H1 (cell line): ENCODE data around the gene HPCAL4. TPM values are rescaled to one million over a fixed set of nuclear protein-coding genes. Genes with fewer than 3 reads are reported as not detected.

Experiments used
- CTCF ChIA-PET: fragments of 300-600 bp; sonication (Branson Sonifier 250); formaldehyde crosslinking; loops from one replicate; lab custom pipeline; 2021; ENCODE audit not compliant: partially characterized antibody; lab: Charles Lee
- POLR2A ChIA-PET: fragments of 300-600 bp; sonication (Branson Sonifier 250); formaldehyde crosslinking; loops from one replicate; lab custom pipeline; 2021; ENCODE audit warnings: inconsistent platforms; ENCODE audit not compliant: partially characterized antibody; lab: Charles Lee
- DNase-seq, 2 experiments: peaks; one replicate each; pipeline versions ENCODE4 v3.0.0 to v3.0.0-alpha.2; 2010 to 2022; ENCODE audit warnings: low spot score in 2 of 2, low read depth in 1 of 2, mixed read lengths in 1 of 2
- FAIRE-seq: peaks from 2 replicates; lab custom pipeline; 2011; peaks lifted over from hg19 to GRCh38; lab: Jason Lieb, UNC
- H2AFZ ChIP-seq: 2 replicates; pipeline ENCODE4 v1.8.1; 2012; ENCODE audit warnings: low read length, inconsistent platforms
- H2AK5ac ChIP-seq: 2 replicates; pipeline ENCODE4 v1.6.1; 2013; ENCODE audit warnings: low read depth, low read length
- H2BK120ac ChIP-seq: replicated peaks from 2 replicates; pipeline ENCODE3; 2013; ENCODE audit warnings: low read depth, low read length, inconsistent platforms
- H2BK12ac ChIP-seq: 2 replicates; pipeline ENCODE4 v1.6.1; 2013; ENCODE audit warnings: low read depth, low read length
- H2BK15ac ChIP-seq: 2 replicates; pipeline ENCODE4 v1.6.1; 2013; ENCODE audit warnings: low read length
- H2BK20ac ChIP-seq: 2 replicates; pipeline ENCODE4 v1.6.1; 2013; ENCODE audit warnings: low read length
- H2BK5ac ChIP-seq: 2 replicates; pipeline ENCODE4 v1.6.1; 2013; ENCODE audit warnings: low read depth, low read length
- H3K14ac ChIP-seq: 2 replicates; pipeline ENCODE4 v1.6.1; 2013; ENCODE audit warnings: inconsistent platforms; ENCODE audit not compliant: insufficient read length
- H3K18ac ChIP-seq: 2 replicates; pipeline ENCODE4 v1.6.1; 2013; ENCODE audit warnings: low read length; ENCODE audit errors: extremely low read depth
- H3K23ac ChIP-seq: 2 replicates; pipeline ENCODE4 v1.6.1; 2013; ENCODE audit warnings: inconsistent platforms; ENCODE audit not compliant: insufficient read length
- H3K23me2 ChIP-seq: 2 replicates; pipeline ENCODE4 v1.6.1; 2013; ENCODE audit warnings: low read depth, low read length
- H3K27ac ChIP-seq: 2 replicates; pipeline ENCODE4 v1.6.1; 2011; ENCODE audit warnings: low read depth, low read length, inconsistent platforms
- H3K27me3 ChIP-seq, 4 experiments: replicated peaks in 1 of 4; 1 replicate in 1 of 4; 2 replicates in 3 of 4; pipeline versions ENCODE4 v1.6.1 to v1.8.1; 2011 to 2013; ENCODE audit warnings: low read length in 3 of 4, mild to moderate bottlenecking in 3 of 4, inconsistent platforms in 2 of 4, mixed read lengths in 2 of 4, moderate library complexity in 1 of 4; ENCODE audit not compliant: control insufficient read depth in 3 of 4, insufficient read depth in 3 of 4; ENCODE audit errors: extremely low read depth in 1 of 4
- H3K36me3 ChIP-seq, 4 experiments: 2 replicates each; pipeline versions ENCODE4 v1.6.1 to v1.8.1; 2011 to 2013; ENCODE audit warnings: mild to moderate bottlenecking in 4 of 4, low read length in 3 of 4, moderate library complexity in 2 of 4, control low read depth in 1 of 4, inconsistent platforms in 1 of 4; ENCODE audit not compliant: insufficient read depth in 4 of 4, control insufficient read depth in 2 of 4
- H3K4ac ChIP-seq: replicated peaks from 2 replicates; pipeline ENCODE3; 2013; ENCODE audit warnings: low read length, low read depth, mixed read lengths, inconsistent platforms; ENCODE audit not compliant: insufficient read length
- H3K4me1 ChIP-seq, 4 experiments: replicated peaks in 1 of 4; 1 replicate in 1 of 4; 2 replicates in 3 of 4; pipeline versions ENCODE4 v1.6.1 to v1.8.1; 2011 to 2013; ENCODE audit warnings: low read length in 3 of 4, inconsistent platforms in 2 of 4, mixed read lengths in 1 of 4; ENCODE audit not compliant: insufficient read depth in 4 of 4, control insufficient read depth in 3 of 4
- H3K4me2 ChIP-seq, 2 experiments: 2 replicates each; pipeline versions ENCODE4 v1.6.1 to v1.8.1; 2011 to 2013; ENCODE audit warnings: low read depth in 2 of 2, low read length in 2 of 2, control low read depth in 1 of 2, inconsistent platforms in 1 of 2, mild to moderate bottlenecking in 1 of 2; ENCODE audit not compliant: insufficient read depth in 1 of 2
- H3K4me3 ChIP-seq, 4 experiments: fragments of 200-600, 300-600 bp in 1 of 4; sonication (generic), shearing (Covaris generic), sonication (Bioruptor Twin) in 1 of 4; 2 replicates each; pipeline versions ENCODE4 v1.5.1 to v1.8.1; 2011 to 2016; ENCODE audit warnings: low read length in 4 of 4, low read depth in 3 of 4, control low read depth in 2 of 4, inconsistent platforms in 2 of 4, mild to moderate bottlenecking in 2 of 4, mixed read lengths in 1 of 4, moderate library complexity in 1 of 4; ENCODE audit not compliant: insufficient read depth in 2 of 4; ENCODE audit errors: extremely low read depth in 1 of 4
- H3K56ac ChIP-seq: replicated peaks from 2 replicates; pipeline ENCODE3; 2013; ENCODE audit warnings: low read depth, mild to moderate bottlenecking, mixed read lengths, low read length, inconsistent platforms; ENCODE audit not compliant: insufficient read length
- H3K79me1 ChIP-seq: 2 replicates; pipeline ENCODE4 v1.6.1; 2013; ENCODE audit warnings: low read depth, low read length, control low read depth
- H3K79me2 ChIP-seq, 2 experiments: 2 replicates each; pipeline versions ENCODE4 v1.6.1 to v1.8.1; 2012 to 2013; ENCODE audit warnings: low read length in 2 of 2, mild to moderate bottlenecking in 2 of 2, inconsistent platforms in 1 of 2; ENCODE audit not compliant: insufficient read depth in 2 of 2, control insufficient read depth in 1 of 2
- H3K9ac ChIP-seq, 4 experiments: replicated peaks in 1 of 4; 1 replicate in 1 of 4; 2 replicates in 3 of 4; pipeline versions ENCODE4 v1.6.1 to v1.8.1; 2011 to 2013; ENCODE audit warnings: low read depth in 3 of 4, low read length in 3 of 4, control low read depth in 2 of 4, mild to moderate bottlenecking in 2 of 4, moderate library complexity in 2 of 4, inconsistent platforms in 1 of 4; ENCODE audit errors: extremely low read depth in 1 of 4
- H3K9me3 ChIP-seq, 2 experiments: 2 replicates each; pipeline versions ENCODE4 v1.6.1 to v1.8.1; 2012 to 2013; ENCODE audit warnings: mild to moderate bottlenecking in 2 of 2, moderate library complexity in 2 of 2, control low read depth in 1 of 2, inconsistent platforms in 1 of 2, low read depth in 1 of 2, low read length in 1 of 2, mixed read lengths in 1 of 2; ENCODE audit not compliant: insufficient read depth in 2 of 2
- H4K20me1 ChIP-seq, 2 experiments: replicated peaks in 1 of 2; 2 replicates each; pipeline versions ENCODE3 to v1.8.1; 2011 to 2013; ENCODE audit warnings: inconsistent platforms in 2 of 2, low read length in 2 of 2, mild to moderate bottlenecking in 1 of 2; ENCODE audit not compliant: insufficient read depth in 2 of 2, control insufficient read depth in 1 of 2
- H4K5ac ChIP-seq: 2 replicates; pipeline ENCODE4 v1.6.1; 2013; ENCODE audit warnings: low read length, low read depth, mixed read lengths, inconsistent platforms; ENCODE audit not compliant: insufficient read length
- H4K8ac ChIP-seq: 2 replicates; pipeline ENCODE4 v1.8.0; 2013; ENCODE audit warnings: mild to moderate bottlenecking, moderate library complexity, low read length, inconsistent platforms; ENCODE audit not compliant: insufficient read depth; ENCODE audit errors: extremely low read depth
- H4K91ac ChIP-seq: replicated peaks from 2 replicates; pipeline ENCODE3; 2013; ENCODE audit warnings: low read length, mixed read lengths, inconsistent platforms; ENCODE audit not compliant: insufficient read length
- NRF1 ChIP-seq: IDR thresholded peaks from 2 replicates; pipeline ENCODE4 v1.6.1; 2011; ENCODE audit warnings: mild to moderate bottlenecking, low read depth, low read length, improper control_type of control experiment
- PHF8 ChIP-seq: fragments of 200-600 bp; sonication (generic); conservative IDR thresholded peaks from 2 replicates; pipeline ENCODE4 v1.7.1; 2012; ENCODE audit warnings: low read depth, mild to moderate bottlenecking, inconsistent platforms, low read length, moderate library complexity
- POLR2A ChIP-seq, 2 experiments: IDR thresholded peaks; 1 replicate in 1 of 2; 2 replicates in 1 of 2; pipeline ENCODE4 v1.6.1; 2011; ENCODE audit warnings: low read depth in 2 of 2, low read length in 2 of 2, mild to moderate bottlenecking in 2 of 2; ENCODE audit errors: control extremely low read depth in 1 of 2
- RBBP5 ChIP-seq: IDR thresholded peaks from 2 replicates; pipeline ENCODE4 v1.7.1; 2012; ENCODE audit warnings: low read depth, mild to moderate bottlenecking, inconsistent platforms, low read length, moderate library complexity, borderline replicate concordance
- SIRT6 ChIP-seq: IDR thresholded peaks from one replicate; pipeline ENCODE4 v1.7.1; 2012; ENCODE audit warnings: low read length, inconsistent platforms
- WGBS, 2 experiments: shearing (Covaris generic) in 1 of 2; methylation state at CpG; one replicate each; pipeline versions ENCODE4 v1.1.6 to v1.1.7; 2013 to 2015; ENCODE audit warnings: low lambda C conversion rate in 2 of 2, mixed read lengths in 2 of 2, inconsistent platforms in 1 of 2, low coverage in 1 of 2, missing lambda C conversion rate in 1 of 2; ENCODE audit not compliant: insufficient replicate concordance in 2 of 2, insufficient coverage in 1 of 2, insufficient read length in 1 of 2; ENCODE audit errors: extremely low coverage in 1 of 2, missing lambda C conversion rate in 1 of 2; 5-methylcytosine and 5-hydroxymethylcytosine counted together
- polyA plus RNA-seq, 7 experiments: library from polyadenylated mRNA; depleted of rRNA in 3 of 7; stranded (reverse) in 5 of 7; unstranded in 2 of 7; fragments of >200 nt in 5 of 7; fragments of 200-250 nt in 2 of 7; gene quantifications; 1 replicate in 5 of 7; 2 replicates in 1 of 7; 4 replicates in 1 of 7; pipeline versions ENCODE4 v1.2.1 to v1.2.3, GENCODE V29; 2011 to 2013; ENCODE audit warnings: missing spikeins in 2 of 7, mixed read lengths in 2 of 7
- total RNA-seq: library from RNA; stranded (reverse); fragmentation: NEBNext Ultra II Directional; extraction: Animal tissue kit (Norgen Biotek cat#: 25700); gene quantifications from 2 replicates; pipeline ENCODE4 v1.2.1, GENCODE V29; 2021

HPCAL4 gene
- total and polyA plus RNA-seq, 2 of the 8 experiments (the other 6 are each of a cell fraction or from before 2014, with no cell fraction given), result 0.54 to 0.74 TPM

- Histone ChIP-seq H3K23me2 (no peaks in the 10 kb centered on the region; the same call in 1 of the 2 replicates), H3K27me3 (peaks cover 78 to 96% (median 92%) of the 10 kb centered on the region in 4 experiments), H2AFZ (no peak overlapping the region), H3K27ac (no peak overlapping the region), H3K4ac (no peak overlapping the region), H4K5ac (no peak overlapping the region), H3K4me3 (no peak overlapping the region), H2BK15ac (no peak overlapping the region), H4K8ac (no peak overlapping the region), H3K9ac (no peak overlapping the region), H3K79me2 (no peaks in the 10 kb centered on the region), H3K36me3 (no peaks in the 10 kb centered on the region), H3K4me2 (no peak overlapping the region), H4K91ac (no peak overlapping the region), H3K18ac (no peak overlapping the region), H3K9me3 (no peaks in the 10 kb centered on the region), H2BK20ac (no peak overlapping the region), H3K14ac (no peak overlapping the region), H2BK12ac (no peak overlapping the region), H4K20me1 (peaks cover 0 to 7% of the 10 kb centered on the region in 2 experiments), H2BK5ac (no peak overlapping the region), H3K79me1 (no peaks in the 10 kb centered on the region), H2AK5ac (no peak overlapping the region), H3K23ac (no peak overlapping the region), H3K56ac (no peak overlapping the region), H2BK120ac (no peak overlapping the region), H3K4me1 (peaks cover 0 to 5% (median 1%) of the 10 kb centered on the region in 4 experiments; a peak in 2 of 7 replicates)
- POLR2A ChIA-PET, result interaction anchor here (1.2 to 2.3 kb wide), 3 partner anchors 9 to 16 kb away, joined by 3 to 9 read pairs (median 5); no protein-coding TSS in a partner anchor
- FAIRE-seq (no peak), DNase-seq (no peak)
- WGBS, 2 experiments, result 88% methylated on average over 3 of the region's 3 CpGs; no CpG with 5 or more reads in 1 of the 2 experiments
- CTCF ChIA-PET, result interaction anchor here (0.7 to 3.4 kb wide), 6 partner anchors 10 to 31 kb away, joined by 3 to 28 read pairs (median 4); partner anchors contain the start of gene NT5C1A
- TF ChIP-seq SIRT6 (no peak), NRF1 (no peak), RBBP5 (no peak), PHF8 (no peak), POLR2A (IDR thresholded peaks at IDR 0.05; ENCODE audit: control extremely low read depth in 1 of 2, low read depth in 2 of 2, low read length in 2 of 2) (no peak)
Measured at GRCh38 chr1:39685071-39685470, 6.2 kb downstream of the HPCAL4 start.
